ENCODE measurements around the gene ITGB5.

The ITGB5 gene

GRCh38 chr3:124867511-124867910 lies 19.7 kb downstream of the ITGB5 start:
- DNase-seq (ENCODE audit: low read depth, low spot score): no peak

DNA sequence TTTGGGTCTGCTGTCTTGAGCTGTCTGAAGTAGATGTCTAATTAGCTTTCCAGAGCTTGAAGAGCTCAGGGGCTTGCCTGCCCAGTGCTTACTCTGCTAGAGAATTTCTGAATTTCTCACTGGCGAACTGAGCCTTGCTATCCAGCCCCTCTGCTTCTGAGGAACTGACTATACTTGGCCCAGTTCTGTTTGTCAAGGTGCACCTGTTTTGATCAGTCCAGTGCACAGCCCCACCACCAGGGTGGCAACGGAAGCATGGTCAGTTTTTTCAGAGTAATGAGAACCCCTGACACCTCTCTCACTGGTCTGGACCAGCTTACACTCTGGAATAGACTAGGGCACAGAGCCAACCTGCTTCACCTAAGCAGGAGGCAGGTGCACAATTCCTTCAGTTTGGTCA lies 25.2 kb downstream of the ITGB5 start:
- DNase-seq (ENCODE audit: low read depth, low spot score): no peak

DNA sequence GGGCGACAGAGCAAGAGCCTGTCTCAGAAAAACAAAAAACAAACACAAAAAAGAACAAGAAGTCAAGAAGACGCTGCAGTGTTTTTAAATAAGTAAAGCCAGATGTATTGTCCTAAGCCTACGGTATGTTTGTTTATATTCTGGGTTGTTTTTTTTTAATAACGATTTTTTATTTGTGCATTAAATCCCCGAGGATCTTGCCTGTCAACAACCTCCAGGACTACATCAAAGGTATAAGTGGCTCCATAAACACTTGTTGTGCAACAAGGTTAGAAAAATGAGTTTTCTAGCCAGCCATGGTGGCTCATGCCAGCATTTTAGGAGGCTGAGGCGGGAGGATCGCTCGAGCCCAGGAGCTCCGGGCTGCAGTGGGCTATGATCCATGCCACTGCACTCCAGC lies 26.1 kb downstream of the ITGB5 start:
- DNase-seq (ENCODE audit: low read depth, low spot score): no peak

DNA sequence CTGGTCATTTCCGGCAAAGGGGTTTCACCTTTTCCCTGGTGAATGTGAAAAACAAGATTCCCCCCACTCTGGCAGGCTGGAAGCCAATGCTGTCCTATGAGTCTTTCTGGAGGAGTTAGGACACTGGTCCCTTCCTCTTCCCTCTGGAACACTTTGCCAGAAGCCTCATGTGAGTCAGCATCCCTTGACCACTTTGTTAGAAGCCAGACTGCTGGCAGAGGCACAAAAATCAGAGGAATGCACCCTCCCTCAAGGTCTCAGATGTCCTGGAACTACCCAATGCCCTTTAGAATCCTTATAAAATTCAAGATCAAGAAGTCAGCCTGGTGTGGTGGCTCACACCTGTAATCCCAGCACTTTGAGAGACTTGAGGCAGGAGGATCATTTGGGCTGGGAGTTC lies 26.6 kb downstream of the ITGB5 start:
- no peak for DNase-seq (ENCODE audit: low read depth, low spot score)

- DNase-seq (ENCODE audit: low read depth, low spot score): no peak
These were observed 28.1 kb downstream of the ITGB5 start for GRCh38 chr3:124859025-124859424.

- no peak for DNase-seq (ENCODE audit: low read depth, low spot score)
These were observed 28.9 kb downstream of the ITGB5 start for GRCh38 chr3:124858275-124858674.

- no peak for DNase-seq (ENCODE audit: low read depth, low spot score)
These were observed 30.5 kb downstream of the ITGB5 start for GRCh38 chr3:124856677-124857076.

DNA sequence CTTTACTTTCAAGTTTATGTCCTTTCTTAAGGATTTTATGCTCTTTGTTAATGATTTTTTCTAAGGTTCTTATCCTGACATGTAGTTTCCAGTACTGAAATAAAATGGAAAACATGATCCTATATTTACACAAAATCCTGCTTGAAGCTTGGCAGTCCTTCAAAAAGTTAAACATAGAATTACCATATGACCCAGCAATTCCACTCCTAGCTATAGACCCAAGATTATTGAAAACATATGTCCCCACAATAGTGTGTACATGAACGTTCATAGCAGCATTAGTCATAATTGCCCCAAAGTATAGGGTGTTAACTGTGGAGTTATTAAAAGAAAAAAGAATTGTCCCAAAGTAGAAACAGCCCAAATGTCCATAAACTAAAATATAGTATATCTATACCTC lies 33.2 kb downstream of the ITGB5 start:
- no peak for DNase-seq (ENCODE audit: low read depth, low spot score)

GRCh38 chr3:124853446-124853845 lies 33.7 kb downstream of the ITGB5 start:
- DNase-seq (ENCODE audit: low read depth, low spot score): no peak

GRCh38 chr3:124851905-124852304 lies 35.3 kb downstream of the ITGB5 start:
- no peak for DNase-seq (ENCODE audit: low read depth, low spot score)

GRCh38 chr3:124851136-124851535 lies 36.0 kb downstream of the ITGB5 start:
- DNase-seq (ENCODE audit: low read depth, low spot score): no peak

DNA sequence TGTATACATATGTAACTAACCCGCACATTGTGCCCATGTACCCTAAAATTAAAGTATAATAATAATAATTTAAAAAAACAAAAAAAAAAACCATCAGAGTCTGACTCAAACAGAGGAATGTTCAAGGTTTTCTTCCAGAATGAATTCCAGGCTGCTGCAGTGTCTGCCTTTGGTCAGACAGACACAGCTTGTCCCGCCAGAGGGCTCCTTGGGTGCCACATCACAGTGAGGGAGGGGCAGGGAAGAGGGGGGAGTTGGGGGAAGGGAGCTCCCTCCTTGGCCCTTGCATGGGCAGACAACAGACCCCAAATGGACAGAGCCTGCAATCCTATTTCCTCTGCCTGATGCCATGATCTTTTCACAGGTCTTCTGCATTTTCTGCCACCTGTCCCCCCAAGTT lies 36.5 kb downstream of the ITGB5 start:
- no peak for DNase-seq (ENCODE audit: low read depth, low spot score)

- no peak for DNase-seq (ENCODE audit: low read depth, low spot score)
These were observed 37.0 kb downstream of the ITGB5 start for GRCh38 chr3:124850212-124850611.

DNA sequence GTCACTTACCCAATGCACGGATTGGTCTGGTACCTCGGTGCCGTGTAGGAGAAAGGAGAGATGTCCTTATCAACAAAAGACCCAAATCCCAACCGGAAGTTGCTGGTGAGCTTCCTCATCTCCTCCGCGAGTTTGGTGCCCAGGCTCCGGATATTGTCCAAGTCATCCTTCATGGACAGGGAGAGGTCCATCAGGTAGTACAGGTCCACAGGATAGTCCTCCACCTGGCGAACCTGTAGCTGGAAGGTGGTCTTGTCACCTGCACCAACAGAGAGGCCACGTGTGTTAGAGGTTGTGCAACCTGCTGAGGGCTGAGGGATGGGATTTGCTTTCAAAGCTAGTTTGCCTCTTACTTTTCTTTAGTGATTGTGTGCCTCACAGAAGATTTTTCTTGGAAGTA lies 38.9 kb downstream of the ITGB5 start:
- DNase-seq (ENCODE audit: low read depth, low spot score): no peak

- no peak for DNase-seq (ENCODE audit: low read depth, low spot score)
These were observed 39.3 kb downstream of the ITGB5 start for GRCh38 chr3:124847863-124848262.

DNA sequence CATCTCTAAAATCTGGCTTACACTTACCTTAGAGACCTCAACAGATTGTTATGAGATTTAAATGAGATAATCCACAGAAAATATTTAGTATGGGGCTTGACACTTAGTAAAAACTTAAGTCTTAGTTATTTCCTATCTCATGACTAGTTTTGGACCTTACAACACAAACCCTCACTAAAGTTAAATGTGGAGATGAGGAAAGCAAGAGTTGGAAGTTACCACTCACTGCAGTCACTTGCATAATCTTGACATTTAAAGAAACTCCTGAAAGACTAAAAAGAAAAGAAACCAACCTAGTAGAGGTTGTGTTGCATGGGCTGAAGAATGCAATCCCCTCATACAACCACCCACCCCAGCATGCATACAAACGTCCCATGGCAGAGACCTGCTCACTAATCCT lies 40.1 kb downstream of the ITGB5 start:
- no peak for DNase-seq (ENCODE audit: low read depth, low spot score)

DNA sequence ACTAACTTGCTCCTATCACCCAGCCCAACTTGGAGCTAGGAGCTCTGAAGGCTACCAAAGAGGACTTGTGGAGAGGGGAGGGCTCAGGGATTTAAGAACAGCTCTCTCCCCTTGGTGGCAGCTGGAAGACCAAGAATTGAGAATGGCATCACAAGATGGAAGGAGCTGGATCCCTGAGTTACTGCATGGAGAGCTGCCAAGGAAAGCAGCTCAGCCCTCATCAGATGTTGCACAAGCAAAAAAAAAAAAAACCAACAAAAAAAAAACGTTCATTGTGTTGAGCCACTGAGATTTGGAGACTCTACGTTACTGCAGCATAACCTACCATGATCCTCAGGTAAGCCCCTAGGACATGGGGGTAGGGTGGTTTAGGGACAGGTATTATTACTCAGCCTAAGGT lies 41.0 kb downstream of the ITGB5 start:
- DNase-seq (ENCODE audit: low read depth, low spot score): no peak

GRCh38 chr3:124845406-124845805 lies 41.8 kb downstream of the ITGB5 start:
- no peak for DNase-seq (ENCODE audit: low read depth, low spot score)

- no peak for DNase-seq (ENCODE audit: low read depth, low spot score)
These were observed 43.5 kb downstream of the ITGB5 start for GRCh38 chr3:124843506-124844177.

GRCh38 chr3:124843047-124843446 lies 44.1 kb downstream of the ITGB5 start:
- DNase-seq (ENCODE audit: low read depth, low spot score): no peak

DNA sequence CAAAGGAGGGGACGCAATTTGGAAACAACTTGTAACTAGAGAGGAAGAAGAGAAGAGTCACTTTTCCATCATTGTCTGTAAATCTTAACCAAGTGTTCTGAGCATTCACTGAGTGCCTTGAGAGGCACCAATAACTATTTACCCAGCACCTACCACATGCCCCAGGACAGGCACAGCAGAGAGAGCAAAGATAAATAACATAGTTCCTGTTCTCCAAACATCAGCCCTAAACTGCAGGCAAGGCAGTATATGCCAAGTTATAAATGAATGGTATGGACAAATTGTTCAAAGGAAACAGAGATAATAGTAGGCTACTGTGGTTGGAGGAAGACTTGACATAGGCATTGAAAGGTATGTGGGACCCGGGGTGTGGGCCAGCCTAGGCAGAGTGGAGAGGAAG lies 45.6 kb downstream of the ITGB5 start:
- no peak for DNase-seq (ENCODE audit: low read depth, low spot score)

GRCh38 chr3:124840331-124840730 lies 46.8 kb downstream of the ITGB5 start:
- DNase-seq (ENCODE audit: low read depth, low spot score): no peak

- no peak for DNase-seq (ENCODE audit: low read depth, low spot score)
These were observed 47.3 kb downstream of the ITGB5 start for GRCh38 chr3:124839896-124840295.

- DNase-seq (ENCODE audit: low read depth, low spot score): no peak
These were observed 48.2 kb downstream of the ITGB5 start for GRCh38 chr3:124838963-124839362.
